Caki2 (cell line): Measurements from ENCODE around the gene FMN2. TPM values are rescaled to one million over a fixed set of nuclear protein-coding genes. Genes with fewer than 3 reads are reported as not detected.

Experiments used
- DNase-seq: peaks from one replicate; pipeline ENCODE4 v3.0.0-alpha.2; 2015; ENCODE audit warnings: low read depth
- in situ Hi-C: cut with HindIII; loops from 2 replicates; pipeline ENCODE4 v1.10.0; 2016; ENCODE audit warnings: low sequenced_read_pairs, low pct_unique_long_range_greater_than_20kb, mixed read lengths
- total RNA-seq: library from RNA; depleted of rRNA; stranded (reverse); fragments of >200 nt; shearing (Covaris generic); gene quantifications from 2 replicates; pipeline ENCODE4 v1.2.3, GENCODE V29; 2014; ENCODE audit warnings: low replicate concordance

FMN2 gene
- total RNA-seq, 1 experiment from 2014 or later, result 1.3 TPM

- in situ Hi-C loops, result no loop called here
- no peak for DNase-seq
These were observed 1.7 kb downstream of the FMN2 start for GRCh38 chr1:240093120-240093961.

GRCh38 chr1:240094041-240094722, 2.5 kb downstream of the FMN2 start:
- DNase-seq, result no peak
- in situ Hi-C loops, result no loop called here

- DNase-seq, result no peak
- in situ Hi-C loops, result no loop called here
These were observed 5.3 kb downstream of the FMN2 start for GRCh38 chr1:240096974-240097373.

GRCh38 chr1:240098534-240098933, 6.9 kb downstream of the FMN2 start:
- in situ Hi-C loops, result no loop called here
- DNase-seq, result no peak

- in situ Hi-C loops, result no loop called here
- DNase-seq, result no peak
These were observed 7.6 kb downstream of the FMN2 start for GRCh38 chr1:240099329-240099728.

GRCh38 chr1:240099748-240100147, 8.1 kb downstream of the FMN2 start:
- in situ Hi-C loops, result no loop called here
- DNase-seq, result no peak

GRCh38 chr1:240100371-240100934, 8.8 kb downstream of the FMN2 start:
- DNase-seq, result no peak
- in situ Hi-C loops, result no loop called here

- in situ Hi-C loops, result no loop called here
- DNase-seq, result no peak
These were observed 9.6 kb downstream of the FMN2 start for GRCh38 chr1:240101306-240101705.

- in situ Hi-C loops, result no loop called here
- DNase-seq, result no peak
These were observed 10.1 kb downstream of the FMN2 start for GRCh38 chr1:240101737-240102136.

- no peak for DNase-seq
- in situ Hi-C loops, result no loop called here
These were observed 13.0 kb downstream of the FMN2 start for GRCh38 chr1:240104672-240105071.

- DNase-seq, result peak; percentile 55
- in situ Hi-C loops, result no loop called here
These were observed 15.5 kb downstream of the FMN2 start for GRCh38 chr1:240107058-240107684.

GRCh38 chr1:240109130-240109529, 17.4 kb downstream of the FMN2 start:
- no peak for DNase-seq
- in situ Hi-C loops, result no loop called here

- in situ Hi-C loops, result no loop called here
- no peak for DNase-seq
These were observed 18.4 kb downstream of the FMN2 start for GRCh38 chr1:240109920-240110636.

- no peak for DNase-seq
- in situ Hi-C loops, result no loop called here
These were observed 19.9 kb downstream of the FMN2 start for GRCh38 chr1:240111558-240111957.

GRCh38 chr1:240114222-240114621, 22.5 kb downstream of the FMN2 start:
- no peak for DNase-seq
- in situ Hi-C loops, result no loop called here

- in situ Hi-C loops, result no loop called here
- no peak for DNase-seq
These were observed 24.1 kb downstream of the FMN2 start for GRCh38 chr1:240115831-240116230.

- no peak for DNase-seq
- in situ Hi-C loops, result no loop called here
These were observed 25.4 kb downstream of the FMN2 start for GRCh38 chr1:240116831-240117769.
